HL-60/S4 (cell line): ENCODE measurements around the gene SNX8.

Experiments used
- in situ Hi-C: fragments of 300-500 bp; cut with MboI; formaldehyde crosslinking; loops from 2 replicates; pipeline ENCODE4 v1.14.3; 2022; ENCODE audit warnings: low sequenced_read_pairs

Gene SNX8

GRCh38 chr7:2224934-2225333 is 89.3 kb downstream of the SNX8 start:
- in situ Hi-C loops, result loop anchor here (25.0 kb wide), 1 partner anchor 438 kb away; no protein-coding TSS in a partner anchor

GRCh38 chr7:2224491-2224928 is 89.7 kb downstream of the SNX8 start:
- in situ Hi-C loops, result loop anchor here (25.0 kb wide), 1 partner anchor 437 kb away; no protein-coding TSS in a partner anchor

- in situ Hi-C loops, result loop anchor here (25.0 kb wide), 1 partner anchor 436 kb away; no protein-coding TSS in a partner anchor
Observed at GRCh38 chr7:2223321-2223720, 90.9 kb downstream of the SNX8 start.

GRCh38 chr7:2222516-2222915 is 91.7 kb downstream of the SNX8 start:
- in situ Hi-C loops, result loop anchor here (25.0 kb wide), 1 partner anchor 435 kb away; no protein-coding TSS in a partner anchor

- in situ Hi-C loops, result loop anchor here (25.0 kb wide), 1 partner anchor 434 kb away; no protein-coding TSS in a partner anchor
Observed at GRCh38 chr7:2220954-2221353, 93.3 kb downstream of the SNX8 start.

- in situ Hi-C loops, result loop anchor here (25.0 kb wide), 1 partner anchor 433 kb away; no protein-coding TSS in a partner anchor
Observed at GRCh38 chr7:2220506-2220905, 93.7 kb downstream of the SNX8 start.

GRCh38 chr7:2220030-2220429 is 94.2 kb downstream of the SNX8 start:
- in situ Hi-C loops, result loop anchor here (25.0 kb wide), 1 partner anchor 433 kb away; no protein-coding TSS in a partner anchor

GRCh38 chr7:2219606-2220005 is 94.6 kb downstream of the SNX8 start:
- in situ Hi-C loops, result loop anchor here (25.0 kb wide), 1 partner anchor 432 kb away; no protein-coding TSS in a partner anchor

- in situ Hi-C loops, result loop anchor here (25.0 kb wide), 1 partner anchor 432 kb away; no protein-coding TSS in a partner anchor
Observed at GRCh38 chr7:2219136-2219535, 95.1 kb downstream of the SNX8 start.

- in situ Hi-C loops, result loop anchor here (25.0 kb wide), 1 partner anchor 431 kb away; no protein-coding TSS in a partner anchor
Observed at GRCh38 chr7:2218444-2218785, 95.8 kb downstream of the SNX8 start.

- in situ Hi-C loops, result loop anchor here (25.0 kb wide), 1 partner anchor 431 kb away; no protein-coding TSS in a partner anchor
Observed at GRCh38 chr7:2217716-2218443, 96.4 kb downstream of the SNX8 start.

- in situ Hi-C loops, result loop anchor here (25.0 kb wide), 1 partner anchor 430 kb away; no protein-coding TSS in a partner anchor
Observed at GRCh38 chr7:2217206-2217605, 97.0 kb downstream of the SNX8 start.

GRCh38 chr7:2215851-2216250 is 98.4 kb downstream of the SNX8 start:
- in situ Hi-C loops, result loop anchor here (25.0 kb wide), 1 partner anchor 429 kb away; no protein-coding TSS in a partner anchor

GRCh38 chr7:2214636-2215035 is 99.6 kb downstream of the SNX8 start:
- in situ Hi-C loops, result loop anchor here (25.0 kb wide), 1 partner anchor 427 kb away; no protein-coding TSS in a partner anchor

GRCh38 chr7:2213551-2214215 is 100.6 kb downstream of the SNX8 start:
- in situ Hi-C loops, result loop anchor here (25.0 kb wide), 1 partner anchor 426 kb away; no protein-coding TSS in a partner anchor

GRCh38 chr7:2212906-2213305 is 101.3 kb downstream of the SNX8 start:
- in situ Hi-C loops, result loop anchor here (25.0 kb wide), 1 partner anchor 426 kb away; no protein-coding TSS in a partner anchor

GRCh38 chr7:2211926-2212325 is 102.3 kb downstream of the SNX8 start:
- in situ Hi-C loops, result loop anchor here (25.0 kb wide), 1 partner anchor 425 kb away; no protein-coding TSS in a partner anchor

- in situ Hi-C loops, result loop anchor here (25.0 kb wide), 1 partner anchor 424 kb away; no protein-coding TSS in a partner anchor
Observed at GRCh38 chr7:2211259-2211880, 102.9 kb downstream of the SNX8 start.

- in situ Hi-C loops, result loop anchor here (25.0 kb wide), 1 partner anchor 423 kb away; no protein-coding TSS in a partner anchor
Observed at GRCh38 chr7:2210551-2211258, 103.5 kb downstream of the SNX8 start.

- in situ Hi-C loops, result loop anchor here (25.0 kb wide), 1 partner anchor 423 kb away; no protein-coding TSS in a partner anchor
Observed at GRCh38 chr7:2209961-2210323, 104.3 kb downstream of the SNX8 start.
